GM19328 (cell line): Measurements from ENCODE around the gene HHEX.

ENCODE experiments used
- ATAC-seq: cut with Tn5 transposase; IDR thresholded peaks from one replicate; pipeline ENCODE4 v1.9.1; 2021; ENCODE audit warnings: mild to moderate bottlenecking, moderate library complexity; ENCODE audit not compliant: unreplicated experiment

The HHEX gene

GRCh38 chr10:92692697-92693533 is 3.2 kb downstream of the HHEX start:
- no peak for ATAC-seq

- ATAC-seq = no peak
These were observed 3.8 kb downstream of the HHEX start for GRCh38 chr10:92693534-92693893.

GRCh38 chr10:92695679-92696605 is 6.2 kb downstream of the HHEX start:
- ATAC-seq = no peak

GRCh38 chr10:92696606-92697383 is 7.0 kb downstream of the HHEX start:
- no peak for ATAC-seq

- no peak for ATAC-seq
These were observed 8.1 kb downstream of the HHEX start for GRCh38 chr10:92697663-92698511.

- ATAC-seq = no peak
These were observed 9.4 kb downstream of the HHEX start for GRCh38 chr10:92699193-92699517.

GRCh38 chr10:92699518-92700381 is 10.0 kb downstream of the HHEX start:
- no peak for ATAC-seq

- no peak for ATAC-seq
These were observed 12.7 kb downstream of the HHEX start for GRCh38 chr10:92702301-92702916.

GRCh38 chr10:92712016-92712889 is 22.5 kb downstream of the HHEX start:
- ATAC-seq = no peak

GRCh38 chr10:92714152-92714845 is 24.5 kb downstream of the HHEX start:
- no peak for ATAC-seq

- ATAC-seq = no peak
These were observed 25.1 kb downstream of the HHEX start for GRCh38 chr10:92714872-92715271.

- ATAC-seq = no peak
These were observed 30.5 kb downstream of the HHEX start for GRCh38 chr10:92719991-92720830.

GRCh38 chr10:92720831-92721165 is 31.0 kb downstream of the HHEX start:
- no peak for ATAC-seq

GRCh38 chr10:92722349-92722748 is 32.6 kb downstream of the HHEX start:
- no peak for ATAC-seq

- no peak for ATAC-seq
These were observed 37.4 kb downstream of the HHEX start for GRCh38 chr10:92727141-92727540.

GRCh38 chr10:92727550-92727949 is 37.8 kb downstream of the HHEX start:
- ATAC-seq = no peak

GRCh38 chr10:92729886-92730285 is 40.1 kb downstream of the HHEX start:
- ATAC-seq = peak; percentile 94
